ENCODE measurements around the gene ZMYM1.

DNA sequence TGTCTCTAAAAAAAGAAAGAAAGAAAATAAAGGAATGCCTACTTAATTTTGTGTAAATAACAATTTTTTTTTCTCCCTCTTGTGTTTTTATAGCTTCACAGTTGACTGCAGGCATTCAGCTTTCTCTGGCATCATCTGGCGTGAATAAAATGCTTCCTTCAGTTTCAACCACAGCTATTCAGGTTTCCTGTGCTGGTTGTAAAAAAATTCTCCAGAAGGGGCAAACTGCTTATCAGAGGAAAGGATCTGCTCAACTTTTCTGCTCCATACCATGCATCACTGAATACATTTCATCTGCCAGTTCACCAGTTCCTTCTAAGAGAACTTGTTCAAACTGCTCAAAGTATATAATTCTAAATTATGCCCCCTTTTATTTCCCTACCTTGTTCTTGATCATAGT, 18.0 kb downstream of the ZMYM1 start:
- TF ChIP-seq CTCF (IDR thresholded peaks at IDR 0.05; ENCODE audit: low read depth, low read length) (no peak), EZH2phosphoT487 (IDR thresholded peaks at IDR 0.05; ENCODE audit: low read depth) (no peak)

All from OCI-LY3 (cell line).